Stimulated activated naive CD8-positive, alpha-beta T cell treated with anti-CD3 and anti-CD28 coated beads, Interleukin-15, amount 100 ng/mL, for 72 hours (primary cell): ENCODE results near the gene DLGAP1.

Experiments used
- ATAC-seq: fragments of 150-1000 bp; cut with Tn5 transposase; 2 replicates; pipeline ENCODE4 v1.10.0; 2021; ENCODE audit warnings: mild to moderate bottlenecking, moderate library complexity
- DNase-seq, 2 donors: peaks; one replicate each; pipeline ENCODE4 v3.0.0; 2021 to 2022
- H3K27ac Mint-ChIP-seq, 2 donors: one replicate each; pipeline ENCODE4 v1.8.0; 2022; ENCODE audit warnings: mild to moderate bottlenecking in 2 of 2, mixed read lengths in 2 of 2, moderate library complexity in 2 of 2
- H3K27me3 Mint-ChIP-seq: one replicate; pipeline ENCODE4 v1.8.0; 2022; ENCODE audit warnings: mixed read lengths
- H3K4me1 Mint-ChIP-seq: one replicate; pipeline ENCODE4 v1.8.0; 2022; ENCODE audit warnings: mild to moderate bottlenecking, mixed read lengths
- H3K4me3 Mint-ChIP-seq, 2 donors: one replicate each; pipeline ENCODE4 v1.8.0; 2022; ENCODE audit warnings: mild to moderate bottlenecking in 2 of 2, mixed read lengths in 2 of 2, moderate library complexity in 1 of 2
- H3K9me3 Mint-ChIP-seq, 2 donors: one replicate each; pipeline ENCODE4 v1.8.0; 2022; ENCODE audit warnings: mixed read lengths in 2 of 2

The DLGAP1 gene

DNA sequence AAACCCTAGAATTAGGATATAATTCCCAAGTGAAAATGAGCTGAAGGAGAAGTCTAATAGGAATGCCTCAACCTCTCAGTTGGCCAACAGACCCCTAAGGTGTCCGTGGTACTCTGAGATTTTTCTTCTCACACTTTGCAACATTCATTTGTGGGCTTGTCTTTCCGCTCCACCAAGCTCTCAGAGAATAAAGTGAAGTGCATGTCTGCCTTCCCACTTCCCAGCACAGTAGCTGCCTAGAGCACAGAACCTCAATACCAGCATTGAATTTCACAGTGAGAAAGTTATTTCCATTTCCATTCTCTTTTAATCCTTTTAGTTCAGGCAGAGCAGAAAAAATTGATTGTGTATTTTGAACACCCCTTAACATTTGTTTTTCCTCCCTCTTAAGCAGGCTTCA, 553.3 kb downstream of the DLGAP1 start:
- no peak for ATAC-seq

GRCh38 chr18:3901042-3901441, 554.1 kb downstream of the DLGAP1 start:
- Mint-ChIP-seq H3K27ac (no peak overlapping the region), H3K27me3 (peaks cover 8% of the 10 kb centered on the region), H3K9me3 (no peaks in the 10 kb centered on the region), H3K4me3 (no peak overlapping the region), H3K4me1 (no peaks in the 10 kb centered on the region)
- DNase-seq (no peak), ATAC-seq (no peak)

More for the DNA sequence above, 553.3 kb downstream of the DLGAP1 start:
- Mint-ChIP-seq H3K27me3 (peaks cover 8% of the 10 kb centered on the region), H3K9me3 (no peaks in the 10 kb centered on the region), H3K4me3 (no peak overlapping the region), H3K27ac (no peak overlapping the region), H3K4me1 (no peaks in the 10 kb centered on the region)
- no peak for DNase-seq

DNA sequence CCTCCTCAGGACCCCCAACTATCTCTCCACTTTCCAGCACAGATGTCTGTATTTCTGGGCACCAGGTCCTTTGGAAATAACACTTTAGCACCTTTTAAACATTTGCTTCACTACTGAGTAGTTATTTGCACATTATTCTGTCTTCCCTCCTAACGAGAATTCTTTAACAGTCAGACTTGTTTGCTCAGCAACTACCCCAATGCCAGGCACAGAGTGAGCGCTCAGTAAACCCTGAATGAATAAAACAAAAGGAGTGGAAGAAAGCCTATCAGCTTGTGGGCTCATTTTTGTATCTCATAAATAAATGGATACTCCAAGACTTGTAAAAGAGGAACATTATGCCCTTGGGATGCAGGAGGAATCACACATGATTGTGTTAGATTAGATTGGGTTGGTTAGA, 554.8 kb downstream of the DLGAP1 start:
- Mint-ChIP-seq H3K4me3 (no peak overlapping the region), H3K27ac (no peak overlapping the region), H3K9me3 (no peaks in the 10 kb centered on the region), H3K27me3 (peaks cover 8% of the 10 kb centered on the region), H3K4me1 (no peaks in the 10 kb centered on the region)
- ATAC-seq (no peak), DNase-seq (no peak)

DNA sequence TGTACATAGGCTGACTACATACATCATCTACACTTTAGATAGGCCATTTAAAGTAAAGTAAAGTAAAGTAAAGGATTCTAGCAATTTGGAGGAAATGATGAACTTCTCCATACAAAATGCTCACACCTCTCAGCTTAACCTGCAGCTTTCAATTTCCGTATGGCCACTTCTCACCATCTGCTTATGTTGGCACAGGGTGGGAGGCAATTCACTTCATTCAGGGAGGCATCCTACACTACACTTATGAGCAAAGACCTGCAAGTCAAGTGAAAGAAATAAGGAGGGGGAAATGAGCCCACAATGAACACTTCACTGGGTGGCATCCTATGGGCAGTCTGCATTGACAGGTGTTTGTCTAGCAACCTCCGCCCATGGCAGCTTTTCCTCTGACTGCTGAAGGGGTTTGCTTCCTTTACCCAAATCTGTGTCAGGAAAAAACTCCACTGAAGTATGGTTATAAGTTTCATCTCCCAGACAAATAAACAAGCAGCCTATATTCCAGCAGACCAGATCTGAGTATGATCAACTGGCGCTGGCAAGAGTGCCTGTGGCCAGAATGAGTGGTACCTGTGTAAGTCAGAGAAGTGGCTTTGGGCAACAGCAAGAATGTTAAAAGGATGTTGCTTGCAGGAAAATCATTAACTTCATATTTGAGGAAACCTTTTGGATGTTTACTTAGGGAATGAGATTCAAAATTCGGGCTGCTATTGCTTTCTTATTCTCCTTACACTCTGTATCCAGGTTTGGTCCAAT, 556.1 kb downstream of the DLGAP1 start:
- no peak for ATAC-seq
- DNase-seq, result no peak
- peaks cover 8% of the 10 kb centered on the region for H3K27me3 Mint-ChIP-seq
- no peak overlapping the region for H3K27ac Mint-ChIP-seq
- H3K4me1 Mint-ChIP-seq, result no peaks in the 10 kb centered on the region
- H3K4me3 Mint-ChIP-seq, result no peak overlapping the region
- H3K9me3 Mint-ChIP-seq, result no peaks in the 10 kb centered on the region

GRCh38 chr18:3892152-3892551, 563.0 kb downstream of the DLGAP1 start:
- no peak for DNase-seq
- Mint-ChIP-seq H3K4me3 (no peak overlapping the region), H3K27ac (peak overlapping the region in 1 of 2 donors; percentile 86), H3K9me3 (no peaks in the 10 kb centered on the region), H3K4me1 (no peaks in the 10 kb centered on the region), H3K27me3 (peaks cover 2% of the 10 kb centered on the region)
- ATAC-seq, result no peak

- no peak overlapping the region for H3K4me3 Mint-ChIP-seq
- peaks cover 9% of the 10 kb centered on the region for H3K27me3 Mint-ChIP-seq
- H3K9me3 Mint-ChIP-seq, result no peaks in the 10 kb centered on the region
- ATAC-seq, result no peak
- no peaks in the 10 kb centered on the region for H3K4me1 Mint-ChIP-seq
- no peak for DNase-seq
- no peak overlapping the region for H3K27ac Mint-ChIP-seq
These were observed 563.9 kb downstream of the DLGAP1 start for GRCh38 chr18:3891245-3891644.

DNA sequence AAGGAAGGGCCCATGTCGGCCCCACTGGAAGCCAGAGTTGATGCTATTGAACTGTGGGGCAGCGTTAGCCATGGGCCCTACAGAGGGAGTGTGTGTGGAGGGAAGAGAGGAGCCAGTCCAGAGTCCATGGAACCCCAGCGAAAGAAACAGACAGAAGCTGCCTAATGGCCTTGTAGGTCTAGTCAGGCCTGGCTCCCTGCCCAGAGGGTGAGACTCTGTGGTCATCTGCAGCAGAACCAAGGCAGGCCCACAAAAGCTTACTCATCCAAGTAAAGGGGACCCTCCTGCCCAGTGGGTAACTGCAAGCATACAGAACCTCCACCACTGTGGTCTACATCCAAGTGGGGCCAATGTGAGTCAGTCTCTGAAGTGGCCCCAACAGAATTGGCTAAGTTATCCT, 565.3 kb downstream of the DLGAP1 start:
- no peak overlapping the region for H3K27ac Mint-ChIP-seq
- DNase-seq, result no peak
- H3K9me3 Mint-ChIP-seq, result no peaks in the 10 kb centered on the region

DNA sequence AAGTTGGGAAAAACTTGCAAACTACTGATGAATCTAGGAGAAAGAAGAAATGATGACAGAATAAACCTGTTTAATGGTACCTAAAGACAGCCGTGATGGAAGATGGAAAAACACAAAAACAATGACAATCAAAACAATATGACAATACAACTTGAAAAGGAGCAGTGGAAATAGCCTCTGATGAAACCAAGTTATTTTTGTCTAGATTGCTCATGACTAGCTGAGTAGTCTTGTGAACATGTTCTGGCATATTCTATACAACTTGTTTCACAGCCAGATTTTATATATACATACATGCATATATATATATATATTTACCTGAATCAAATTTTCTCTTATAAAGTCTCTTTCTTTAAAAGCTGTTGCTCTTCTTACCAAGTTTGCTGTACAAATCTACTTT, 566.0 kb downstream of the DLGAP1 start:
- H3K9me3 Mint-ChIP-seq, result no peaks in the 10 kb centered on the region
- no peak overlapping the region for H3K27ac Mint-ChIP-seq
- H3K4me1 Mint-ChIP-seq, result no peaks in the 10 kb centered on the region
- H3K4me3 Mint-ChIP-seq, result no peak overlapping the region
- peaks cover 9% of the 10 kb centered on the region for H3K27me3 Mint-ChIP-seq
- ATAC-seq, result no peak
- DNase-seq, result no peak

More for the DNA sequence above, 565.3 kb downstream of the DLGAP1 start:
- ATAC-seq, result peak; percentile 40
- Mint-ChIP-seq H3K27me3 (peaks cover 9% of the 10 kb centered on the region), H3K4me3 (no peak overlapping the region), H3K4me1 (no peaks in the 10 kb centered on the region)

DNA sequence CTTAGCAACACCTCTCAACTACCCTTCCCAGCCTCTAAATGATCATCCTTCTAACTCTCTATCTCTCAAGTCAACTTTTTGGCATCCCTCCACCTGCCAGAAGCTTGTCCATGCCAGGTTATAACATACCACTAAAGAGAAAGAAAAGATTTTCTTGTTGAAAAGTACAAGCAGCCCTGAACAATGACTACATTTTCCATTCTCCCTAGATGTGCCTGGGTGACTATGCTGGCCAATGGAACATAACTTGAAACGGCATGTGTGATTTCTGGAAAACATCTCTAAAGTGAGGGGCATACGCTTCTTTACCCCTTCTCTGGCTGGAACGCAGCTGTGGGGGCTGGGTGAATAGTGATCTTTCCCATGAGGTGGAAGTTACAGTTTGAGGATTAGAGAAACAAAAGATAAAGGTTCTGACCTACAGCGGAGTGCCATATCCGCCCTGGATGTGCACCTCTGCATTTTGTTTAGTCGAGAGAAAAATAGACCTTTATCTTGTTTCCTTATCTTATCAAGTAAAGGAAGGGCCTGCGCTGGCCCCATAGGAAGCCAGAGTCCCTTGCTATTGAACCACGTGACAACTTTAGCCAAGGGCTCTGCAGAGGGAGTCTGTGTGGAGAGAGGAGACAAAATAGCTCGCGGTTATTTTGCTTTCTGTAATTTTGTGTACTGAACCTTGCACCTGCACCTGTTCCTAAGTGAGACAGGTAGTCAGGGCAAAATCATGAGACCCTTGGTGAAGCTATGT, 568.4 kb downstream of the DLGAP1 start:
- H3K9me3 Mint-ChIP-seq, result no peaks in the 10 kb centered on the region
- H3K27ac Mint-ChIP-seq, result peak overlapping the region in 1 of 2 donors; percentile 23
- no peak for ATAC-seq
- DNase-seq, result no peak
- no peaks in the 10 kb centered on the region for H3K4me1 Mint-ChIP-seq
- peaks cover 9% of the 10 kb centered on the region for H3K27me3 Mint-ChIP-seq
- H3K4me3 Mint-ChIP-seq, result no peak overlapping the region

- Mint-ChIP-seq H3K9me3 (no peaks in the 10 kb centered on the region), H3K27ac (no peak overlapping the region), H3K4me3 (no peak overlapping the region), H3K4me1 (no peaks in the 10 kb centered on the region), H3K27me3 (peaks cover 9% of the 10 kb centered on the region)
- DNase-seq (no peak), ATAC-seq (no peak)
These were observed 569.8 kb downstream of the DLGAP1 start for GRCh38 chr18:3885209-3885792.

GRCh38 chr18:3879836-3880120, 575.3 kb downstream of the DLGAP1 start:
- Mint-ChIP-seq H3K4me1 (no peaks in the 10 kb centered on the region), H3K9me3 (no peaks in the 10 kb centered on the region), H3K4me3 (no peak overlapping the region), H3K27me3 (peaks cover 8% of the 10 kb centered on the region), H3K27ac (no peak overlapping the region)
- no peak for DNase-seq
- ATAC-seq, result peak; percentile 9

DNA sequence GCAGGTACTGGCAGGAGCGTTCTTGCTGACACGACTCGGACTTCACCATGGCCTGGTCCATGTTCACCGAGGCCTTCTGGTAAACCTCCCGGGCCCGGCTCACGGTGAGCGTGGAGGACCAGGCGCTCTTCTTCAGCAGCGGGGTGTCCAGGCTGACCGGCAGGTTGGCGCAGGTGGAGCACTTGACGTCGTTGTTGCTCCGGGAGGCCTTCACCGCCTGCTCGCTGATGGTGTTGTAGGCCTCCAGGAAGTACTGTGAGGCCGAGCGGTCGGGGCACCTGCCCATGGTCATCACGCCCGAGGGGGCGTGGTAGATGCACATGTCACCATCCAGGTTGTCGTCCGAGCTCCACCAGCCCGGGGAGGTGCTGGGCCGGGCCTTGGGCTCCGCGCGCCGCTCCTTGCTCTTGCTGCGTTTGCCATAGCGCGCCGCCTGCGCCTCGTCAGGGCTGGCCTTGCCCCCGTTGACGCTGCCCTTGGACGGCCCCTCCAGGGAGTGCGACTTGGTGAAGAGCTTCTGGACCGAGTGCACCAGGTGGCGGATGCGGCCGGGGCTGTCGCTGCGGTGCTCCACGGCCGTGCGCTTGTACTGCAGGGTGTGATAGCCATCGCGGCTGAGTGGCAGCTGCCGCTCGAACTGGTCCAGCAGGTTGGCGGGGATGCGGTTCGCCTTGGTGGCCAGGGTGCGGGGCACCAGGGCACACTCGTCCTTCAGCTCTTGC, 575.8 kb downstream of the DLGAP1 start:
- peaks cover 11% of the 10 kb centered on the region for H3K27me3 Mint-ChIP-seq
- DNase-seq (no peak), ATAC-seq (peak; percentile 23)
- H3K9me3 Mint-ChIP-seq, result no peaks in the 10 kb centered on the region
- no peaks in the 10 kb centered on the region for H3K4me1 Mint-ChIP-seq
- H3K4me3 Mint-ChIP-seq, result no peak overlapping the region
- H3K27ac Mint-ChIP-seq, result no peak overlapping the region

DNA sequence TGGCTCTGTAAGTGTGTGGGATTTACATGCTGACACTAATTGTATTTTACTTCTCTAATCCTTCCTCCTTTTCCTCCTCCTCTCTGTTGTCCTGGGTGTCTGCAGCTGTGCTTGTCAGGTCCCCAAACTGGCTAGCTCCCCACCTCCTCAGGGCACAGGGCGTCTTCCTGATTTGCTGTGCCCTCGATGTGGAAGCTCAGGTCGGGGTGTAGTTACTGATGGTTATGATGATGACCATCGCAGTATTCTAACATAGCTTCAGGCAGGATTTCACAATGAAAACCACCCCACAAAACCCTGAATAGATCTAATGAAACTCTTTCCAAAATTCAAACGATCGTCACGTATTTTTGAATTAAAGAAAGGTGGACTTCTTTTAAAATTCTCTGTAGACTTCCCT, 576.7 kb downstream of the DLGAP1 start:
- no peaks in the 10 kb centered on the region for H3K4me1 Mint-ChIP-seq
- H3K9me3 Mint-ChIP-seq, result no peaks in the 10 kb centered on the region
- ATAC-seq (no peak), DNase-seq (no peak)
- no peak overlapping the region for H3K4me3 Mint-ChIP-seq
- peaks cover 19% of the 10 kb centered on the region for H3K27me3 Mint-ChIP-seq
- H3K27ac Mint-ChIP-seq, result no peak overlapping the region

DNA sequence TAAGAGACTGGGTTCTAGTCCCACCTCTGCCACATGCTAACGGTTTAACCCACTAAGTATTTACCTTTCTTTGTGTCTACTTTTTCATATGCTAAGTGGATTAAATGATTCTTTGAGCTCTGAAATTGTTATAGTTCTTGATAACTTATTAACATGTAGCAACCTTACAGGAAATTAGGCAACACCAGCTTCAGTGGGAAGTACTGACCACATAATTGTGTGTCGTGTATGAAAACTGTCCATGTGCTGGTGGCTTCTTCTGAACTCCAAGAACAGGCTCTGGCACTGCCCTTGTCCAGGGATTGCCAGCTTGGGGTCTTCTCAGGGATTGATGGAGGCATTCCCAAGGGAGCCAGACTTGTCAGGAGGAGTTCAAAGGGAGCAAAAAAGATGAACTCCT, 577.4 kb downstream of the DLGAP1 start:
- ATAC-seq, result no peak
- Mint-ChIP-seq H3K27me3 (peaks cover 27% of the 10 kb centered on the region), H3K9me3 (no peaks in the 10 kb centered on the region), H3K27ac (no peak overlapping the region), H3K4me3 (no peak overlapping the region), H3K4me1 (no peaks in the 10 kb centered on the region)
- no peak for DNase-seq

DNA sequence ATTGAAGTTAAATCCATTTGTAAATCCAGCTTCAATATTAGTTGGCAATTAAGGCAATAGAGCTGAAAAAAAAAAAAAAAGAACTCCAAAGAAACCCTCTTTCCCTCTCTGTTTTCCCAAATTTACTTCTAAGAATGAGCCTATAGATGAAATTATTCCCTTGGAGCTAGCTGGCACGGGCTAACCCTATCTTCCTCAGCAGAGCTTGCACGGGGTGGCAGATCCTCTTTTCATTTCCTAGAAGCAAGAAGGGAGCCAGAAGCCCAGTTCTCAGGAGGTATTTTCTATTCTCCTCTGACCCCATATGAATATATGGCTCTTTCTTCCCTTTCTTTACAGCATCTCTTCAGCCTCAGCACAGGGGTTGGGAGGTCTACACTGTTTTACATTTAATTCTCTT, 579.1 kb downstream of the DLGAP1 start:
- peaks cover 35% of the 10 kb centered on the region for H3K27me3 Mint-ChIP-seq
- no peak overlapping the region for H3K4me3 Mint-ChIP-seq
- H3K27ac Mint-ChIP-seq, result no peak overlapping the region
- no peaks in the 10 kb centered on the region for H3K9me3 Mint-ChIP-seq
- H3K4me1 Mint-ChIP-seq, result no peaks in the 10 kb centered on the region
- DNase-seq (no peak), ATAC-seq (no peak)

DNA sequence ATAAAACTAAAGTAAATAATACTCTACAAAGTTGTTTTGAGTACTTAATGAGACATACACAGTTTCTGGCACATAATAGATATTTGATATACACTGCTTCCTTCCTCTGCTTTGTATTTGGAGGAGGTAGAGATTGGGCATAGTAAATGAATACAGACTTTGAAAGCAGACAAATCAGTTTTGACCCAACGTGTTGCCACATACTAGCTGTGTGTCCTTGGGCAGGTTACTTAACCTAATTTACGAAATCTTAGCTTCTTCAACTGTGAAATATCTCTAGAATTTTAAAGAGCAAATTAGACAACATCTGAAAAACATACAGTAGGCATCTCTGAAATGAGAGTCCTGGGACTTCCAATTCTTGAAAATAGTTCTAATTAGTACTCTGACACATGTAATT, 579.7 kb downstream of the DLGAP1 start:
- Mint-ChIP-seq H3K27ac (no peak overlapping the region), H3K4me1 (no peaks in the 10 kb centered on the region), H3K27me3 (peaks cover 40% of the 10 kb centered on the region), H3K9me3 (no peaks in the 10 kb centered on the region), H3K4me3 (no peak overlapping the region)
- DNase-seq (no peak), ATAC-seq (no peak)
